GM12873 (cell line): ENCODE results near the gene FAM221A.

ENCODE experiments used
- TF ChIP-seq, protein P1 (sequence below): IDR thresholded peaks from 2 replicates; pipeline ENCODE4 v1.5.1; 2012; ENCODE audit warnings: low read depth, mild to moderate bottlenecking, moderate library complexity, low read length, control low read depth; ENCODE audit not compliant: insufficient read depth; ENCODE audit errors: missing control alignments

The FAM221A gene

DNA sequence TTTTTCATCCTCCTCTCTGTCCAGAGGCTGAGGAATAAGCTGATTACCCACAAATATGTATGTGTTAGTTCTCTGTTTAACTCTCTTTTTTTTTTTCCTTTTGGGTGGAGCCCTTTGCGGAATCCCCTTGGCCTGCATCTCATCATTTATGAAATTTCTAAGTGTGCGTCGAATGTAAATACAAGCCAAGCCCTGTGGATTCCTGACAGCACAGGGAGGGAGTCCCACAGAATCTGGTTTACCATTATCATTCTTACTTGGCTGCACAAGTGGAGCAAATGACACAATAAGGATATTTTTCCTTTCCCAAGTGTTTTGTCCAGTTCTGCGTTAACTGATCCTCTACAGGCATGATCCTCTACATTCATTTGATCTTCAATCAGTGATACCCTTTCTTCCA lies 41.5 kb downstream of the FAM221A start:
- TF ChIP-seq, protein P1, sequence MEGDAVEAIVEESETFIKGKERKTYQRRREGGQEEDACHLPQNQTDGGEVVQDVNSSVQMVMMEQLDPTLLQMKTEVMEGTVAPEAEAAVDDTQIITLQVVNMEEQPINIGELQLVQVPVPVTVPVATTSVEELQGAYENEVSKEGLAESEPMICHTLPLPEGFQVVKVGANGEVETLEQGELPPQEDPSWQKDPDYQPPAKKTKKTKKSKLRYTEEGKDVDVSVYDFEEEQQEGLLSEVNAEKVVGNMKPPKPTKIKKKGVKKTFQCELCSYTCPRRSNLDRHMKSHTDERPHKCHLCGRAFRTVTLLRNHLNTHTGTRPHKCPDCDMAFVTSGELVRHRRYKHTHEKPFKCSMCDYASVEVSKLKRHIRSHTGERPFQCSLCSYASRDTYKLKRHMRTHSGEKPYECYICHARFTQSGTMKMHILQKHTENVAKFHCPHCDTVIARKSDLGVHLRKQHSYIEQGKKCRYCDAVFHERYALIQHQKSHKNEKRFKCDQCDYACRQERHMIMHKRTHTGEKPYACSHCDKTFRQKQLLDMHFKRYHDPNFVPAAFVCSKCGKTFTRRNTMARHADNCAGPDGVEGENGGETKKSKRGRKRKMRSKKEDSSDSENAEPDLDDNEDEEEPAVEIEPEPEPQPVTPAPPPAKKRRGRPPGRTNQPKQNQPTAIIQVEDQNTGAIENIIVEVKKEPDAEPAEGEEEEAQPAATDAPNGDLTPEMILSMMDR: no peak

DNA sequence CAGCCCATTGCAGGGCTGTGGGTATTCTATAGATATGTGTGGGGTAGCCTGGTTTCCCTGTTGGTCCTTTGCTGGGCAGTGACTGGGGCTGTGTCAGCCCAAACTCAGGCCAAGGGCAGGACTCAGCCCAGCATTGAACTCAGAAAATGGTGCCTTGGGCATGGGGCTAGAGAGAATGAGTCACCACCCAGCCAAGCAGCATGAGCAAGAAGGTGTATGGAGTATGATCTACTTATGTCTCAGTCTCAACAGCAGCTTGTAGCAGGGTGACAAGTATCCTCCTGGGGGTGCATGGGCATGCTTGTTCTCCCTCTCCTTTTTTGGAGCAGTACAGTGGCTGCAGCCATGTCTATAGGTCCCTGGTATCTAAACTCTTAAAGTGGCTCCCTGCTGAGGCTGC lies 62.1 kb downstream of the FAM221A start:
- TF ChIP-seq, protein P1: no peak

DNA sequence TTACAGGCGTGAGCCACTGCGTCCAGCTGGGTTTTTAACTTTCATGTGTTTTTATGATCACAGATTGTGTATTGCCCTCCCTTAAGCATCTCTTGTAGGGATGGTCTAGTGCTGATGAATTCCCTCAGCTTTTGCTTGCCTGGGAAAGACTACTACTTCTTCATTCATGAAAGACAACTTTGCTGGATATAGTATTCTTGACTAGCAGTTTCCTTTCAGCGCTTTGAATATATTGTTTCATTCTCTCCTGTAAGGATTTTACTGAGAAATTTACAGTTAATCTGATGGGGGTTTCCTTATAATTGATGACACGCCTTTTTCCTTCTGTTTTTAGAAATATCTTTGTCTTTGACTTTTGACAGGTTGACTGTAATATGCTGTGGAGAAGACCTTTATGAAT lies 63.2 kb downstream of the FAM221A start:
- TF ChIP-seq, protein P1: no peak

DNA sequence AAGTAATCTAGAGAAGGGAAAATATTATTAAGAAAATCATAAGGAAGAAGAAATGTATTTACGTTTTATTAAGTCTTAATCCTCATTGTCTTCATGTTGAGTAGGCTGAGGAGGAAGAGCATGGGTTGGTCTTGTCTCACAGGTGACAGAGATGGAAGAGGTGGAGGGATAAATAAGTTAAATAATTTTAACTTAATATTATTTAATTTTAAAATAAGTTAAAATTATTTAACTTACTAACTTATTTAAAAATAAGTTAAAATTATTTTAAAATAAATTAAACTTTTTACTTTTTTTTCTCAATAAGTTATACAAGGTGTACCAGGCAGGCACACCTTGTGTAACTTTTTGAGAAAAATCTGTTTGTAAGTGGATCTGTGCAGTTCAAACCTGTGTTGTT lies 66.6 kb downstream of the FAM221A start:
- TF ChIP-seq, protein P1: no peak

DNA sequence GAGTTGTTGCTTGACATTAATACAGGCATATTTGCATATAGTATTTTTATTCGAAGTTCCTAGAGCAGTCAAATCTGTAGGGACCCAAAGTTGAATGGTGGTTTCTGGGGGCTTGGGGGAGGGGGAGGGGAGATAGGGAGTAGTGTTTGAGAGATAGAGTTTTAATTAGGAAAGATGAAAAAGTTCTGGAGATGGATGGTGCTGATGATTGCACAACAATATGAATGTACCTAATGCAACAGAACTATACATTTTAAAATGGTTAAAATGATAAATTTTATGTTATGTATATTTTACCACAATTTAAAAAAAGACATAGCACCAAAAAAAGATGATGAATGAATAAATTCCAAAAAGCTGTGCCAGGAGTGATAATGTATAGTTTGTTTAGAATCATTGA lies 71.9 kb downstream of the FAM221A start:
- TF ChIP-seq, protein P1: no peak
